Spleen (tissue), 11 donors: ENCODE results near the gene ANTXR2. TPM values are rescaled to one million over a fixed set of nuclear protein-coding genes. Genes with fewer than 3 reads are reported as not detected.

Source experiments
- DNase-seq: peaks from one replicate; pipeline ENCODE4 v3.0.0-alpha.2; 2020
- H3K27ac ChIP-seq, 8 donors: fragments of 200-600 bp; sonication (generic) in 7 of 8; 1 replicate in 4 of 8; 2 replicates in 4 of 8; pipeline versions ENCODE4 v1.5.0 to v1.8.0; 2016 to 2021; ENCODE audit warnings: inconsistent platforms in 4 of 8, mild to moderate bottlenecking in 4 of 8, moderate library complexity in 1 of 8
- H3K27me3 ChIP-seq, 7 donors: fragments of 200-600 bp; sonication (generic) in 6 of 7; replicated peaks in 1 of 7; 1 replicate in 4 of 7; 2 replicates in 3 of 7; pipeline versions ENCODE4 v1.5.0 to v1.8.0; 2016 to 2021; ENCODE audit warnings: inconsistent platforms in 3 of 7, mild to moderate bottlenecking in 1 of 7
- H3K36me3 ChIP-seq, 6 donors: fragments of 200-600 bp; sonication (generic) in 5 of 6; 1 replicate in 4 of 6; 2 replicates in 2 of 6; pipeline versions ENCODE4 v1.5.0 to v1.8.0; 2016 to 2021; ENCODE audit warnings: inconsistent platforms in 2 of 6
- H3K4me1 ChIP-seq, 6 donors: fragments of 200-600 bp; sonication (generic) in 5 of 6; 1 replicate in 3 of 6; 2 replicates in 3 of 6; pipeline versions ENCODE4 v1.5.0 to v1.8.0; 2016 to 2021; ENCODE audit warnings: inconsistent platforms in 3 of 6
- H3K4me3 ChIP-seq, 8 donors: fragments of 200-600 bp; sonication (generic) in 7 of 8; 1 replicate in 4 of 8; 2 replicates in 4 of 8; pipeline versions ENCODE4 v1.5.0 to v1.8.0; 2016 to 2021; ENCODE audit warnings: inconsistent platforms in 4 of 8, mild to moderate bottlenecking in 4 of 8, moderate library complexity in 2 of 8
- H3K9me3 ChIP-seq, 8 donors: fragments of 200-600 bp; sonication (generic) in 7 of 8; 1 replicate in 4 of 8; 2 replicates in 4 of 8; pipeline versions ENCODE4 v1.5.0 to v1.8.0; 2016 to 2021; ENCODE audit warnings: inconsistent platforms in 4 of 8
- POLR2A ChIP-seq, 3 donors: fragments of 450-650 bp; IDR thresholded peaks; one replicate each; pipeline ENCODE4 v1.5.1; 2017; ENCODE audit warnings: antibody characterized with exemption in 3 of 3, mild to moderate bottlenecking in 1 of 3
- POLR2AphosphoS5 ChIP-seq, 3 donors: sonication (generic); formaldehyde crosslinking; IDR thresholded peaks; one replicate each; pipeline ENCODE4 v1.5.1; 2017; ENCODE audit warnings: antibody characterized with exemption in 3 of 3
- WGBS, 5 donors: extraction: QIAGEN DNeasy Blood & Tissue Kit in 3 of 5; methylation state at CpG; one replicate each; pipeline versions ENCODE4 v1.1.5 to v1.1.7; 2013 to 2018; 5-methylcytosine and 5-hydroxymethylcytosine counted together
- intact Hi-C: fragments of 100-400 bp; cut with DNase I; formaldehyde crosslinking; loops from one replicate; pipeline ENCODE4 v1.15.0; 2023; ENCODE audit warnings: low total_unique reads
- polyA plus RNA-seq, 3 donors: library from polyadenylated mRNA; stranded (reverse); fragments of 200-250 nt; gene quantifications; one replicate each; pipeline ENCODE4 v1.2.1, GENCODE V29; 2013
- total RNA-seq, 7 donors: library from RNA; depleted of rRNA in 3 of 7; stranded (reverse); fragments of >200 nt in 3 of 7; fragmentation: NEBNext Ultra II Directional in 4 of 7; extraction: Animal tissue kit (Norgen Biotek cat#: 25700) in 4 of 7; gene quantifications; one replicate each; pipeline versions ENCODE4 v1.1.0 to v1.2.1, GENCODE V29; 2016 to 2021
- TF ChIP-seq, protein P1 (sequence below), 11 experiments: fragments of 200-600 bp in 7 of 11; fragments of 450-650 bp in 4 of 11; sonication (generic) in 4 of 11; IDR thresholded peaks in 8 of 11; conservative IDR thresholded peaks in 3 of 11; 1 replicate in 7 of 11; 2 replicates in 4 of 11; pipeline versions ENCODE4 v1.4.0 to v1.8.0; 2016 to 2021; ENCODE audit warnings: antibody characterized with exemption in 11 of 11, inconsistent platforms in 4 of 11, mild to moderate bottlenecking in 1 of 11
- donor health status: healthy with polysubstance abuse.
- donor health status: DM: no; HTN: no; CAD: no; lungs with moderate emphysema.
- donor health status: DM: no; HTN: no; CAD: no.
- donor health status: Bipolar disorder and iron deficiency.
- donor health status: healthy.
- donor health status: DM: no; HTN: no; CAD: no.
- donor health status: DM: yes; HTN: yes; CAD: no.

The ANTXR2 gene
- total and polyA plus RNA-seq, 10 donors: 3.7 to 56.3 (median 37.3) TPM

DNA sequence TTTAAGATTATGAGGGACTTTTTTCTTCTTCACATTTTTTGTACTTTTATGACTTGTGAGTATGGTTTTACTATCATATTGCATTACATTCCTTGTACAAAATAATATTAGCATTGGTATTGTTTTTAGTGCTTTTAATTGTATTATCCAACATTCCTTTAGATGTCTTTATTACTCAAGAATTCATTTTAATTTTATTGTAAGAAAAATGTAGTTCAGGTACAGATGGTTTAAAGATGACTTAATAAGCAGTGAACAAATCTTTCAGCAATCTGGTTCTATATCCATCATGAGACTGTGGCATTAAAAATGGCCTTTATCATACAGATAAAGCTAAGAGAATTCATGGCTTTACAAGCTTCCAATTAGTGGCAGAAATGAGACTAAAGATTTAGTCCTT is 191.6 kb downstream of the ANTXR2 start:
- Histone ChIP-seq H3K4me1 (no peaks in the 10 kb centered on the region), H3K27ac (no peak overlapping the region), H3K9me3 (peaks cover 0 to 8% (median 0%) of the 10 kb centered on the region in 8 donors), H3K27me3 (no peaks in the 10 kb centered on the region), H3K36me3 (no peaks in the 10 kb centered on the region), H3K4me3 (no peak overlapping the region)
- DNase-seq: no peak
- TF ChIP-seq POLR2A (IDR thresholded peaks at IDR 0.05): no peak
- TF ChIP-seq, protein P1, sequence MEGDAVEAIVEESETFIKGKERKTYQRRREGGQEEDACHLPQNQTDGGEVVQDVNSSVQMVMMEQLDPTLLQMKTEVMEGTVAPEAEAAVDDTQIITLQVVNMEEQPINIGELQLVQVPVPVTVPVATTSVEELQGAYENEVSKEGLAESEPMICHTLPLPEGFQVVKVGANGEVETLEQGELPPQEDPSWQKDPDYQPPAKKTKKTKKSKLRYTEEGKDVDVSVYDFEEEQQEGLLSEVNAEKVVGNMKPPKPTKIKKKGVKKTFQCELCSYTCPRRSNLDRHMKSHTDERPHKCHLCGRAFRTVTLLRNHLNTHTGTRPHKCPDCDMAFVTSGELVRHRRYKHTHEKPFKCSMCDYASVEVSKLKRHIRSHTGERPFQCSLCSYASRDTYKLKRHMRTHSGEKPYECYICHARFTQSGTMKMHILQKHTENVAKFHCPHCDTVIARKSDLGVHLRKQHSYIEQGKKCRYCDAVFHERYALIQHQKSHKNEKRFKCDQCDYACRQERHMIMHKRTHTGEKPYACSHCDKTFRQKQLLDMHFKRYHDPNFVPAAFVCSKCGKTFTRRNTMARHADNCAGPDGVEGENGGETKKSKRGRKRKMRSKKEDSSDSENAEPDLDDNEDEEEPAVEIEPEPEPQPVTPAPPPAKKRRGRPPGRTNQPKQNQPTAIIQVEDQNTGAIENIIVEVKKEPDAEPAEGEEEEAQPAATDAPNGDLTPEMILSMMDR (IDR thresholded peaks at IDR 0.05 in 8 of 11, conservative IDR thresholded peaks at IDR 0.05 in 3 of 11): no peak
- TF ChIP-seq POLR2AphosphoS5 (IDR thresholded peaks at IDR 0.05): no peak
- intact Hi-C loops: no loop called here

GRCh38 chr4:79877511-79877910 is 195.5 kb downstream of the ANTXR2 start:
- no peak overlapping the region for H3K4me3 ChIP-seq

DNA sequence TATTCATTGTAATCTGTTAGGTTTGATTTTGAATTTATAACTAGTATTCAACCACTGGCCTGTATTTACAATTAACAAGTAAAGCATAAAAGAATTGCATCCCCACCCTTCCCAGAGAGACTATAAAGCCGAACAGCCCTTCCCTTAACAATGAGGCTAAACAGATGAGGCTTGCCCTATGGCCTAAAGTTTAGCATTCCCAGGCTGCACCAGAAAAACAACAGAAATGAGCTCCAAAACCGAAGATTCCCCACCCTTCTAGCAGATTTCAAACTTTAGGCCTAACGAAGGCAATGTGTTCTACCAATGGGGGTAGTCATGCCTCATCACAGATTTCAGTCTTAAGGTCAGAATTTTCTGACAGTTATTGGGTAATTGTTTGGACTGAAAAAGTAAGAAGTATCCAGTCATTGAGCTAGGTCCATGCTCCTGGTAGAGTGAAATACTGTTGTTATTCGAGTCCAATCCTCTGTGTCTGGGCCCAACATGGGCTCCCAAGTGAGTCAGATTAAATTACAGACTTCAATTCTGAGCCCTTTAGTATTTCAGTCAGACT is 197.6 kb downstream of the ANTXR2 start:
- DNase-seq: no peak
- no peaks in the 10 kb centered on the region for H3K36me3 ChIP-seq
- peaks cover 0 to 8% (median 0%) of the 10 kb centered on the region in 8 donors for H3K9me3 ChIP-seq
- TF ChIP-seq POLR2A (IDR thresholded peaks at IDR 0.05): no peak
- TF ChIP-seq, protein P1 (IDR thresholded peaks at IDR 0.05 in 8 of 11, conservative IDR thresholded peaks at IDR 0.05 in 3 of 11): no peak
- TF ChIP-seq POLR2AphosphoS5 (IDR thresholded peaks at IDR 0.05): no peak
- H3K27ac ChIP-seq: no peak overlapping the region
- H3K27me3 ChIP-seq: no peaks in the 10 kb centered on the region
- no peak overlapping the region for H3K4me3 ChIP-seq
- H3K4me1 ChIP-seq: no peaks in the 10 kb centered on the region
- 82 to 94% (median 87%) methylated on average over 4 of the region's 4 CpGs for WGBS, 5 donors
- intact Hi-C loops: no loop called here

More at GRCh38 chr4:79877511-79877910, 195.5 kb downstream of the ANTXR2 start:
- Histone ChIP-seq H3K9me3 (peaks cover 0 to 8% (median 0%) of the 10 kb centered on the region in 8 donors), H3K4me1 (no peaks in the 10 kb centered on the region), H3K27ac (no peak overlapping the region), H3K36me3 (no peaks in the 10 kb centered on the region), H3K27me3 (no peaks in the 10 kb centered on the region)
- no peak for DNase-seq
- TF ChIP-seq POLR2AphosphoS5 (IDR thresholded peaks at IDR 0.05): no peak
- TF ChIP-seq, protein P1 (IDR thresholded peaks at IDR 0.05 in 8 of 11, conservative IDR thresholded peaks at IDR 0.05 in 3 of 11): no peak
- TF ChIP-seq POLR2A (IDR thresholded peaks at IDR 0.05): no peak
- intact Hi-C loops: no loop called here

- H3K9me3 ChIP-seq: peaks cover 0 to 8% (median 0%) of the 10 kb centered on the region in 8 donors
- H3K27ac ChIP-seq: no peak overlapping the region
- TF ChIP-seq, protein P1 (IDR thresholded peaks at IDR 0.05 in 8 of 11, conservative IDR thresholded peaks at IDR 0.05 in 3 of 11): no peak
- TF ChIP-seq POLR2A (IDR thresholded peaks at IDR 0.05): no peak
- TF ChIP-seq POLR2AphosphoS5 (IDR thresholded peaks at IDR 0.05): no peak
- peaks cover 0 to under 1% (median 0%) of the 10 kb centered on the region in 7 donors for H3K27me3 ChIP-seq
- intact Hi-C loops: no loop called here
- no peak overlapping the region for H3K4me3 ChIP-seq
- no peak for DNase-seq
- WGBS, 5 donors: 93 to 98% (median 94%) methylated on average over 2 of the region's 2 CpGs
- no peaks in the 10 kb centered on the region for H3K36me3 ChIP-seq
- no peaks in the 10 kb centered on the region for H3K4me1 ChIP-seq
These were observed 198.8 kb downstream of the ANTXR2 start for GRCh38 chr4:79874197-79874596.
